Tibial artery (tissue), 4 donors: Measurements from ENCODE around the gene P2RY2.

Source experiments
- DNase-seq, 2 donors: peaks; one replicate each; pipeline ENCODE4 v3.0.0-alpha.2; 2019
- H3K27ac ChIP-seq, 2 donors: fragments of 200-600 bp; sonication (generic) in 1 of 2; 1 replicate in 1 of 2; 2 replicates in 1 of 2; pipeline ENCODE4 v1.5.1; 2018 to 2019; ENCODE audit warnings: mild to moderate bottlenecking in 1 of 2
- H3K27me3 ChIP-seq, 2 donors: fragments of 200-600 bp; sonication (generic) in 1 of 2; one replicate each; pipeline versions ENCODE4 v1.5.1 to v1.6.0; 2016 to 2019
- H3K36me3 ChIP-seq, 3 donors: fragments of 200-600 bp; sonication (generic) in 2 of 3; one replicate each; pipeline ENCODE4 v1.5.1; 2016 to 2019; ENCODE audit warnings: mild to moderate bottlenecking in 2 of 3
- H3K4me1 ChIP-seq, 4 donors: fragments of 200-600 bp; sonication (generic) in 2 of 4; 1 replicate in 3 of 4; 2 replicates in 1 of 4; pipeline ENCODE4 v1.5.1; 2016 to 2019
- H3K4me3 ChIP-seq, 2 donors: fragments of 200-600 bp; sonication (generic) in 1 of 2; 1 replicate in 1 of 2; 2 replicates in 1 of 2; pipeline ENCODE4 v1.5.1; 2018 to 2019; ENCODE audit warnings: mild to moderate bottlenecking in 2 of 2
- H3K9me3 ChIP-seq, 3 donors: fragments of 200-600 bp; sonication (generic) in 1 of 3; one replicate each; pipeline ENCODE4 v1.5.1; 2016 to 2019
- CTCF ChIP-seq, 2 experiments: fragments of 200-600 bp in 1 of 2; fragments of 450-650 bp in 1 of 2; IDR thresholded peaks; one replicate each; pipeline ENCODE4 v1.5.1; 2017 to 2019; ENCODE audit warnings: antibody characterized with exemption in 2 of 2, mild to moderate bottlenecking in 1 of 2, moderate library complexity in 1 of 2
- intact Hi-C: fragments of 100-400 bp; cut with DNase I; formaldehyde crosslinking; loops from one replicate; pipeline ENCODE4 v1.15.0; 2023; ENCODE audit warnings: low total_unique reads

Gene P2RY2

GRCh38 chr11:73226297-73227006 lies 8.4 kb downstream of the P2RY2 start:
- no peak for TF ChIP-seq CTCF (IDR thresholded peaks at IDR 0.05)
- Histone ChIP-seq H3K4me3 (no peak overlapping the region), H3K36me3 (no peaks in the 10 kb centered on the region), H3K9me3 (no peaks in the 10 kb centered on the region), H3K27ac (no peak overlapping the region), H3K27me3 (no peaks in the 10 kb centered on the region), H3K4me1 (no peaks in the 10 kb centered on the region)
- intact Hi-C loops, result no loop called here
- DNase-seq, result peak in 1 of 2 donors; percentile 27

- Histone ChIP-seq H3K27me3 (no peaks in the 10 kb centered on the region), H3K27ac (no peak overlapping the region), H3K9me3 (no peaks in the 10 kb centered on the region), H3K4me3 (no peak overlapping the region), H3K4me1 (no peaks in the 10 kb centered on the region), H3K36me3 (no peaks in the 10 kb centered on the region)
- intact Hi-C loops, result no loop called here
- TF ChIP-seq CTCF (IDR thresholded peaks at IDR 0.05), result no peak
- DNase-seq, result peak in 1 of 2 donors; percentile 55
Observed at GRCh38 chr11:73227571-73228211, 9.6 kb downstream of the P2RY2 start.

GRCh38 chr11:73228268-73229134 lies 10.4 kb downstream of the P2RY2 start:
- Histone ChIP-seq H3K9me3 (no peaks in the 10 kb centered on the region), H3K4me1 (no peaks in the 10 kb centered on the region), H3K27me3 (no peaks in the 10 kb centered on the region), H3K36me3 (no peaks in the 10 kb centered on the region), H3K27ac (no peak overlapping the region), H3K4me3 (no peak overlapping the region)
- TF ChIP-seq CTCF (IDR thresholded peaks at IDR 0.05), result no peak
- peak in 1 of 2 donors; percentile 53 for DNase-seq
- intact Hi-C loops, result no loop called here

- no peak for TF ChIP-seq CTCF (IDR thresholded peaks at IDR 0.05)
- intact Hi-C loops, result no loop called here
- no peaks in the 10 kb centered on the region for H3K4me1 ChIP-seq
Observed at GRCh38 chr11:73229321-73229895, 11.3 kb downstream of the P2RY2 start.

More at GRCh38 chr11:73229321-73229895, 11.3 kb downstream of the P2RY2 start:
- H3K27ac ChIP-seq, result no peak overlapping the region
- H3K4me3 ChIP-seq, result no peak overlapping the region
- peak in 1 of 2 donors; percentile 54 for DNase-seq
- H3K9me3 ChIP-seq, result no peaks in the 10 kb centered on the region
- H3K27me3 ChIP-seq, result no peaks in the 10 kb centered on the region
- H3K36me3 ChIP-seq, result no peaks in the 10 kb centered on the region
